HG02588 (cell line): ENCODE results near the gene C14orf180.

ENCODE experiments used
- ATAC-seq: cut with Tn5 transposase; IDR thresholded peaks from one replicate; pipeline ENCODE4 v1.9.1; 2021; ENCODE audit warnings: mild to moderate bottlenecking, moderate library complexity; ENCODE audit not compliant: unreplicated experiment

C14orf180 gene

GRCh38 chr14:104549536-104550339 is 29.8 kb upstream of the C14orf180 start:
- ATAC-seq = no peak

GRCh38 chr14:104550340-104550860 is 29.2 kb upstream of the C14orf180 start:
- no peak for ATAC-seq

- no peak for ATAC-seq
Observed at GRCh38 chr14:104550861-104551728, 28.5 kb upstream of the C14orf180 start.

GRCh38 chr14:104551851-104552737 is 27.5 kb upstream of the C14orf180 start:
- no peak for ATAC-seq

- ATAC-seq = no peak
Observed at GRCh38 chr14:104552738-104553125, 26.8 kb upstream of the C14orf180 start.

- no peak for ATAC-seq
Observed at GRCh38 chr14:104553166-104554087, 26.1 kb upstream of the C14orf180 start.

- no peak for ATAC-seq
Observed at GRCh38 chr14:104554088-104554607, 25.4 kb upstream of the C14orf180 start.

GRCh38 chr14:104554608-104555429 is 24.7 kb upstream of the C14orf180 start:
- ATAC-seq = no peak

GRCh38 chr14:104555430-104556255 is 23.9 kb upstream of the C14orf180 start:
- ATAC-seq = no peak

GRCh38 chr14:104556256-104557021 is 23.1 kb upstream of the C14orf180 start:
- ATAC-seq = no peak

- ATAC-seq = no peak
Observed at GRCh38 chr14:104557086-104557485, 22.5 kb upstream of the C14orf180 start.

- no peak for ATAC-seq
Observed at GRCh38 chr14:104557766-104558165, 21.8 kb upstream of the C14orf180 start.

- ATAC-seq = no peak
Observed at GRCh38 chr14:104558231-104559027, 21.1 kb upstream of the C14orf180 start.

GRCh38 chr14:104559028-104559803 is 20.3 kb upstream of the C14orf180 start:
- no peak for ATAC-seq

- ATAC-seq = no peak
Observed at GRCh38 chr14:104559804-104560585, 19.6 kb upstream of the C14orf180 start.
